K562 (cell line): ENCODE measurements around the gene LMBR1L. TPM values are rescaled to one million over a fixed set of nuclear protein-coding genes. Genes with fewer than 3 reads are reported as not detected.

Experiments used
- ATF2 ChIP-seq: sonication (generic); formaldehyde crosslinking; IDR thresholded peaks from 2 replicates; pipeline ENCODE4 v1.8.1; 2022; ENCODE audit warnings: missing genetic modification reagents
- CHCHD3 ChIP-seq: fragments of 250-450 bp; sonication (Bioruptor Pico); IDR thresholded peaks from 2 replicates; pipeline ENCODE4 v2.1.2; 2022; ENCODE audit warnings: mild to moderate bottlenecking
- FIP1L1 ChIP-seq: fragments of 200-400 bp; formaldehyde crosslinking; IDR thresholded peaks from 2 replicates; pipeline ENCODE4 v1.6.1; 2018; ENCODE audit warnings: mild to moderate bottlenecking, low read depth, low read length; ENCODE audit not compliant: poor library complexity, severe bottlenecking
- HMBOX1 ChIP-seq: sonication (generic); IDR thresholded peaks from 2 replicates; pipeline ENCODE4 v1.6.1; 2016
- HNRNPH1 ChIP-seq: fragments of 200-400 bp; formaldehyde crosslinking; optimal IDR thresholded peaks from 2 replicates; pipeline ENCODE3; 2017; ENCODE audit warnings: low read depth, mild to moderate bottlenecking, low read length, moderate library complexity
- KDM1A ChIP-seq, 2 experiments: fragments of 450-650 bp; IDR thresholded peaks; 2 replicates each; pipeline ENCODE4 v1.6.1; 2016; ENCODE audit warnings: mild to moderate bottlenecking in 2 of 2
- MTA2 ChIP-seq: fragments of 450-650 bp; IDR thresholded peaks from 2 replicates; pipeline ENCODE4 v1.6.1; 2016; ENCODE audit warnings: low read depth
- NR0B1 ChIP-seq: fragments of 450-650 bp; IDR thresholded peaks from one replicate; pipeline ENCODE4 v1.6.1; 2018; ENCODE audit warnings: mild to moderate bottlenecking, moderate library complexity; ENCODE audit not compliant: partially characterized antibody
- POLR2G ChIP-seq: fragments of 200-400 bp; formaldehyde crosslinking; IDR thresholded peaks from 2 replicates; pipeline ENCODE4 v1.6.1; 2017; ENCODE audit warnings: low read depth, mild to moderate bottlenecking, antibody characterized with exemption, low read length, moderate library complexity
- RAD51 ChIP-seq: fragments of 450-650 bp; IDR thresholded peaks from 2 replicates; pipeline ENCODE4 v1.7.1; 2016; ENCODE audit warnings: low read depth, mild to moderate bottlenecking, borderline replicate concordance
- SETDB1 ChIP-seq: IDR thresholded peaks from one replicate; pipeline ENCODE4 v1.6.1; 2012; ENCODE audit warnings: low read length, control low read depth, inconsistent platforms
- STAT5A ChIP-seq: IDR thresholded peaks from 2 replicates; pipeline ENCODE4 v1.6.1; 2012; ENCODE audit warnings: low read length, inconsistent platforms, borderline replicate concordance
- U2AF2 ChIP-seq: fragments of 200-400 bp; formaldehyde crosslinking; optimal IDR thresholded peaks from 2 replicates; pipeline ENCODE3; 2017; ENCODE audit warnings: low read depth, mild to moderate bottlenecking, low read length
- ZNF140 ChIP-seq: fragments of 250-450 bp; sonication (Bioruptor Pico); IDR thresholded peaks from 2 replicates; pipeline ENCODE4 v1.8.0; 2021; ENCODE audit warnings: moderate library complexity, mild to moderate bottlenecking, inconsistent platforms
- ZNF324 ChIP-seq: fragments of 250-450 bp; sonication (Bioruptor Pico); IDR thresholded peaks from 2 replicates; pipeline ENCODE4 v1.4.0; 2020; ENCODE audit warnings: mild to moderate bottlenecking
- ZNF445 ChIP-seq: fragments of 250-450 bp; sonication (Bioruptor Pico); IDR thresholded peaks from 2 replicates; pipeline ENCODE4 v1.4.0; 2020; ENCODE audit warnings: low read depth, mild to moderate bottlenecking, moderate library complexity
- ZNF449 ChIP-seq: fragments of 250-450 bp; sonication (Bioruptor Pico); IDR thresholded peaks from 2 replicates; pipeline ENCODE4 v1.8.0; 2022; ENCODE audit warnings: moderate library complexity, mild to moderate bottlenecking, inconsistent platforms
- ZNF764 ChIP-seq: fragments of 250-450 bp; sonication (Bioruptor Pico); IDR thresholded peaks from 2 replicates; pipeline ENCODE4 v1.4.0; 2020; ENCODE audit warnings: low read depth, mild to moderate bottlenecking, moderate library complexity
- polyA plus RNA-seq, 8 experiments: library from polyadenylated mRNA; depleted of rRNA in 4 of 8; stranded (reverse) in 5 of 8; unstranded in 3 of 8; fragments of >200 nt; fragmentation: Nextera tagmentation in 2 of 8; fragmentation: Illumina TruSeq in 1 of 8; extraction: Ambion mirVana in 2 of 8; extraction: Trizol in 1 of 8; gene quantifications; 2 replicates each; pipeline versions ENCODE4 v1.2.1 to v1.2.3, GENCODE V29; 2011 to 2014; ENCODE audit warnings: inconsistent platforms in 1 of 8, missing spikeins in 1 of 8
- total RNA-seq, 7 experiments: library from RNA; depleted of rRNA in 6 of 7; stranded (reverse); fragments of >200 nt in 6 of 7; fragmentation: Illumina TruSeq in 2 of 7; extraction: Trizol in 2 of 7; gene quantifications; 2 replicates each; pipeline versions ENCODE4 v1.2.1 to v1.2.3, GENCODE V29; 2011 to 2021; ENCODE audit warnings: low replicate concordance in 1 of 7

LMBR1L gene
- total and polyA plus RNA-seq, 9 of the 15 experiments (the other 6 are each of a cell fraction or from before 2014, with no cell fraction given), result 2.5 to 57.0 (median 31.1) TPM

- TF ChIP-seq HMBOX1, result no peak
- TF ChIP-seq MTA2, result peak; percentile 83
- no peak for TF ChIP-seq ZNF445 (CRISPR knock-in tag)
- no peak for TF ChIP-seq FIP1L1
- no peak for TF ChIP-seq SETDB1
- TF ChIP-seq U2AF2, result no peak
- TF ChIP-seq KDM1A (IDR thresholded peaks at IDR 0.05), result peak; percentile 81 to 91
- TF ChIP-seq ATF2 (CRISPR knock-in tag), result no peak
- no peak for TF ChIP-seq NR0B1
- TF ChIP-seq ZNF324 (CRISPR knock-in tag), result no peak
- peak; percentile 34; the same call in 1 of the 2 replicates for TF ChIP-seq RAD51
- TF ChIP-seq STAT5A, result peak; percentile 82
- TF ChIP-seq HNRNPH1, result no peak
- no peak for TF ChIP-seq ZNF140 (CRISPR knock-in tag)
- no peak for TF ChIP-seq CHCHD3 (CRISPR knock-in tag)
- no peak for TF ChIP-seq ZNF764
- TF ChIP-seq ZNF449 (CRISPR knock-in tag), result no peak
- peak; percentile 82 for TF ChIP-seq POLR2G
These were observed 18.4 kb downstream of the LMBR1L start (continued) for GRCh38 chr12:49092086-49092815.
